B cell (primary cell): ENCODE data around the gene SLC30A7. TPM values are rescaled to one million over a fixed set of nuclear protein-coding genes. Genes with fewer than 3 reads are reported as not detected.

Experiments used
- ATAC-seq: fragments of 200-7000 bp; cut with Tn5 transposase; one replicate; pipeline ENCODE4 v1.10.0; 2021; ENCODE audit warnings: low read depth, mild to moderate bottlenecking, moderate number of reproducible peaks, moderate library complexity
- CTCF ChIA-PET: fragments of 350-600 bp; sonication (Branson Sonifier 250); formaldehyde crosslinking; loops from one replicate; lab custom pipeline; 2021; ENCODE audit warnings: antibody characterized with exemption, inconsistent platforms; lab: Charles Lee
- POLR2A ChIA-PET: fragments of 350-600 bp; sonication (Branson Sonifier 250); formaldehyde crosslinking; loops from one replicate; lab custom pipeline; 2021; ENCODE audit warnings: antibody characterized with exemption; lab: Charles Lee
- DNase-seq: peaks from one replicate; pipeline ENCODE4 v3.0.0; 2013
- H2AFZ ChIP-seq: 2 replicates; pipeline ENCODE4 v1.6.1; 2012; ENCODE audit warnings: mild to moderate bottlenecking, low read depth, low read length; ENCODE audit not compliant: insufficient read depth, poor library complexity, severe bottlenecking
- H3K27ac ChIP-seq, 2 donors: 1 replicate in 1 of 2; 2 replicates in 1 of 2; pipeline ENCODE4 v1.5.1; 2012 to 2013; ENCODE audit warnings: low read length in 2 of 2, mild to moderate bottlenecking in 2 of 2, moderate library complexity in 1 of 2
- H3K27me3 ChIP-seq, 4 experiments: fragments of 200-600 bp in 1 of 4; sonication (generic) in 1 of 4; replicated peaks in 1 of 4; 1 replicate in 2 of 4; 2 replicates in 2 of 4; pipeline versions ENCODE4 v1.6.1 to v1.7.0; 2013 to 2016; ENCODE audit warnings: low read length in 3 of 4, mild to moderate bottlenecking in 2 of 4, mixed read lengths in 1 of 4, moderate library complexity in 1 of 4; ENCODE audit not compliant: insufficient read depth in 4 of 4, control insufficient read depth in 3 of 4; ENCODE audit errors: control extremely low read depth in 1 of 4
- H3K36me3 ChIP-seq, 2 experiments: replicated peaks in 1 of 2; 1 replicate in 1 of 2; 2 replicates in 1 of 2; pipeline versions ENCODE4 v1.6.1 to v1.7.1; 2013; ENCODE audit warnings: low read length in 1 of 2; ENCODE audit not compliant: insufficient read depth in 2 of 2, control insufficient read depth in 1 of 2; ENCODE audit errors: control extremely low read depth in 1 of 2, extremely low read depth in 1 of 2
- H3K4me1 ChIP-seq, 2 donors: fragments of 200-600 bp in 1 of 2; sonication (generic) in 1 of 2; 1 replicate in 1 of 2; 2 replicates in 1 of 2; pipeline versions ENCODE4 v1.5.1 to v1.6.1; 2013 to 2017; ENCODE audit warnings: low read length in 2 of 2; ENCODE audit not compliant: control insufficient read depth in 2 of 2, insufficient read depth in 2 of 2
- H3K4me2 ChIP-seq: replicated peaks from 2 replicates; pipeline ENCODE3; 2012; ENCODE audit warnings: mild to moderate bottlenecking, low read depth, low read length; ENCODE audit not compliant: poor library complexity, severe bottlenecking
- H3K4me3 ChIP-seq, 5 experiments: fragments of 200-600 bp in 1 of 5; sonication (generic) in 1 of 5; 1 replicate in 3 of 5; 2 replicates in 2 of 5; pipeline versions ENCODE4 v1.5.1 to v1.7.0; 2011 to 2016; ENCODE audit warnings: low read length in 4 of 5, mild to moderate bottlenecking in 4 of 5, low read depth in 2 of 5, control low read depth in 1 of 5, moderate library complexity in 1 of 5; ENCODE audit not compliant: insufficient read depth in 1 of 5; ENCODE audit errors: control extremely low read depth in 1 of 5, extremely low read depth in 1 of 5
- H3K79me2 ChIP-seq: fragments of 200-600 bp; sonication (generic); one replicate; pipeline ENCODE4 v1.6.0; 2016; ENCODE audit warnings: low read length; ENCODE audit not compliant: control insufficient read depth, insufficient read depth
- H3K9ac ChIP-seq: fragments of 200-600 bp; sonication (generic); 2 replicates; pipeline ENCODE4 v1.6.1; 2017; ENCODE audit warnings: mild to moderate bottlenecking, low read length, moderate library complexity
- H3K9me3 ChIP-seq, 3 donors: one replicate each; pipeline versions ENCODE4 v1.6.1 to v1.7.1; 2013; ENCODE audit warnings: low read length in 2 of 3; ENCODE audit not compliant: control insufficient read depth in 2 of 3, insufficient read depth in 1 of 3; ENCODE audit errors: control extremely low read depth in 1 of 3
- H4K20me1 ChIP-seq: 2 replicates; pipeline ENCODE4 v1.6.0; 2012; ENCODE audit warnings: mild to moderate bottlenecking, low read length; ENCODE audit not compliant: insufficient read depth, control insufficient read depth, poor library complexity, severe bottlenecking
- H3K27ac Mint-ChIP-seq: one replicate; pipeline ENCODE4 v1.8.0; 2021; ENCODE audit warnings: mixed read lengths
- H3K27me3 Mint-ChIP-seq: one replicate; pipeline ENCODE4 v1.8.0; 2021; ENCODE audit warnings: mixed read lengths
- H3K4me1 Mint-ChIP-seq: one replicate; pipeline ENCODE4 v1.8.0; 2021; ENCODE audit warnings: mixed read lengths
- H3K4me3 Mint-ChIP-seq: one replicate; pipeline ENCODE4 v1.8.0; 2021; ENCODE audit warnings: mixed read lengths
- H3K9me3 Mint-ChIP-seq: one replicate; pipeline ENCODE4 v1.8.0; 2022; ENCODE audit warnings: mixed read lengths; ENCODE audit not compliant: insufficient read depth
- EZH2 ChIP-seq: IDR thresholded peaks from 2 replicates; pipeline ENCODE4 v1.6.1; 2012; ENCODE audit warnings: borderline replicate concordance, low read depth, mild to moderate bottlenecking, moderate library complexity, low read length; ENCODE audit not compliant: insufficient read depth, poor library complexity, severe bottlenecking
- WGBS: methylation state at CpG from one replicate; pipeline ENCODE4 v1.1.5; 2013; ENCODE audit warnings: missing lambda C conversion rate; ENCODE audit not compliant: insufficient coverage; 5-methylcytosine and 5-hydroxymethylcytosine counted together
- intact Hi-C: fragments of 100-400 bp; cut with micrococcal nuclease; formaldehyde crosslinking; loops from one replicate; pipeline ENCODE4 v1.10.0; 2022
- polyA plus RNA-seq: library from polyadenylated mRNA; depleted of rRNA; stranded (reverse); fragments of >200 nt; gene quantifications from 2 replicates; pipeline ENCODE4 v1.2.3, GENCODE V29; 2012
- total RNA-seq, 2 donors: library from RNA; stranded (reverse); fragments of 120-200 nt in 1 of 2; gene quantifications; 1 replicate in 1 of 2; 2 replicates in 1 of 2; pipeline versions ENCODE4 v1.2.3 to v1.2.4, GENCODE V29; 2013 to 2022
- TF ChIP-seq, protein P1 (sequence below): fragments of 200-600 bp; IDR thresholded peaks from one replicate; pipeline ENCODE4 v1.8.0; 2022; ENCODE audit warnings: antibody characterized with exemption, mild to moderate bottlenecking

The SLC30A7 gene
- total and polyA plus RNA-seq, 2 donors (not counting 1 experiment from before 2014, with no cell fraction given) = 5.2 to 28.6 TPM

DNA sequence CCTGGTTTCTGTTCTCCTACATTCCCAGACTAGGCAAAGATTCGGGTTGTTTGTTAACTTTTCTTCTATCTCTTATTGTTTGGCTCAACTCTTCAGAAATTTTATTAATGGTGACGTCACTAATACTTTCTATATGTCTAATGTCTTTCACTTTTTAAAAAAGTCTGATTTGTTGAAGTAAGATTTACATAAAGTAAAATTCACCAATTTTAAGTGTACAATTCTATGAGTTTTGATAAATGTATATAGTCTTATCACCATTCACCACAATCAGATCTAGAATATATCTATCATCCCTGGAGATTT is 29.0 kb upstream of the SLC30A7 start:
- no peaks in the 10 kb centered on the region for H3K4me1 Mint-ChIP-seq
- Histone ChIP-seq H3K4me2 (no peak overlapping the region), H3K27me3 (peaks cover 0 to 4% (median 1%) of the 10 kb centered on the region in 4 experiments), H2AFZ (no peak overlapping the region), H3K4me3 (no peak overlapping the region), H3K9me3 (no peaks in the 10 kb centered on the region), H3K36me3 (no peaks in the 10 kb centered on the region), H3K4me1 (no peaks in the 10 kb centered on the region), H3K27ac (no peak overlapping the region), H3K79me2 (no peaks in the 10 kb centered on the region), H4K20me1 (no peaks in the 10 kb centered on the region), H3K9ac (no peak overlapping the region)
- WGBS = no CpG with 5 or more reads among the region's 2 CpGs
- H3K27ac Mint-ChIP-seq = no peak overlapping the region
- H3K4me3 Mint-ChIP-seq = no peak overlapping the region
- no peaks in the 10 kb centered on the region for H3K27me3 Mint-ChIP-seq
- intact Hi-C loops = loop anchor here (1.0 kb wide), 1 partner anchor 261 kb away; no protein-coding TSS in a partner anchor
- DNase-seq (no peak), ATAC-seq (no peak)
- POLR2A ChIA-PET = no interaction called here
- no peak for TF ChIP-seq EZH2
- TF ChIP-seq, protein P1, sequence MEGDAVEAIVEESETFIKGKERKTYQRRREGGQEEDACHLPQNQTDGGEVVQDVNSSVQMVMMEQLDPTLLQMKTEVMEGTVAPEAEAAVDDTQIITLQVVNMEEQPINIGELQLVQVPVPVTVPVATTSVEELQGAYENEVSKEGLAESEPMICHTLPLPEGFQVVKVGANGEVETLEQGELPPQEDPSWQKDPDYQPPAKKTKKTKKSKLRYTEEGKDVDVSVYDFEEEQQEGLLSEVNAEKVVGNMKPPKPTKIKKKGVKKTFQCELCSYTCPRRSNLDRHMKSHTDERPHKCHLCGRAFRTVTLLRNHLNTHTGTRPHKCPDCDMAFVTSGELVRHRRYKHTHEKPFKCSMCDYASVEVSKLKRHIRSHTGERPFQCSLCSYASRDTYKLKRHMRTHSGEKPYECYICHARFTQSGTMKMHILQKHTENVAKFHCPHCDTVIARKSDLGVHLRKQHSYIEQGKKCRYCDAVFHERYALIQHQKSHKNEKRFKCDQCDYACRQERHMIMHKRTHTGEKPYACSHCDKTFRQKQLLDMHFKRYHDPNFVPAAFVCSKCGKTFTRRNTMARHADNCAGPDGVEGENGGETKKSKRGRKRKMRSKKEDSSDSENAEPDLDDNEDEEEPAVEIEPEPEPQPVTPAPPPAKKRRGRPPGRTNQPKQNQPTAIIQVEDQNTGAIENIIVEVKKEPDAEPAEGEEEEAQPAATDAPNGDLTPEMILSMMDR = no peak
- CTCF ChIA-PET = interaction anchor here (0.7 to 4.2 kb wide), 8 partner anchors 260 to 1061 kb away, joined by 3 to 31 read pairs (median 4); no protein-coding TSS in a partner anchor
- H3K9me3 Mint-ChIP-seq = no peaks in the 10 kb centered on the region

DNA sequence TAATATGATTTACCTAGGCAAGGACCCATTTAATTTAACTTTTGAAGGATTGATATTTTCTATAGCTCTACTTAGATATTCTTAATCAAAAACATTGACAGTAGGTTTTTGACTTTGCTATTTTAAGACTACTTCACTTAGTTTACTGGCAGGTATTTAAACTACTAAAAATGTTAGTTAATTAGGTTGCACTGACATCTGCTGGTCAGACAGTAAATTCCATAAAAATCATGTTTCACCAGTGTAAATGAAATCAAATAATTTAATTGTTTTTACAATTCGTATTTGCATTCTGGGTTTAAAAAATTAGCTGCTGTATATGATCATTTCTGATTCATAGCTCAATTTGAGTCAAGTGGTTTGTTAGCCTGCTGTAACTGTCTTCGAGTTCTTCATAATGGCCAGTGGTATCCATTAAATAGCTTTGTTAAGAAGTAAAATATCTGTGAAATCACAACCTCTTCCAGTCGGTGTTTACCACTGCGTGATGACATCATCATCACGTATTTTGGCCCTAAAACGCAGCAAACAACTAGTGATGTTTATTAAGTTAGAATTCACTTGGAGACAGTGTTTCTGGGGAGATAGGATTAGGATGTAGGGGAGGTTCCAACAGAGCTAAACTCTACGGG is 27.4 kb upstream of the SLC30A7 start:
- 0% methylated on average over 1 of the region's 7 CpGs for WGBS
- no peak for ATAC-seq
- no peak overlapping the region for H2AFZ ChIP-seq

More for the DNA sequence above, 27.4 kb upstream of the SLC30A7 start:
- Histone ChIP-seq H3K4me3 (no peak overlapping the region), H3K4me1 (no peaks in the 10 kb centered on the region), H3K27ac (no peak overlapping the region), H3K36me3 (no peaks in the 10 kb centered on the region), H3K27me3 (no peaks in the 10 kb centered on the region), H4K20me1 (no peaks in the 10 kb centered on the region), H3K79me2 (no peaks in the 10 kb centered on the region), H3K4me2 (no peak overlapping the region), H3K9ac (no peak overlapping the region), H3K9me3 (no peaks in the 10 kb centered on the region)
- peak; percentile 57 for DNase-seq
- ChIA-PET CTCF (interaction anchor here (0.6 to 4.2 kb wide), 29 partner anchors 9 to 1687 kb away, joined by 3 to 31 read pairs (median 3); partner anchors contain the start of gene EXTL2), POLR2A (no interaction called here)
- intact Hi-C loops = loop anchor here (1.0 kb wide), 1 partner anchor 405 kb away; no protein-coding TSS in a partner anchor
- Mint-ChIP-seq H3K27me3 (no peaks in the 10 kb centered on the region), H3K9me3 (no peaks in the 10 kb centered on the region), H3K4me3 (no peak overlapping the region), H3K27ac (no peak overlapping the region), H3K4me1 (no peaks in the 10 kb centered on the region)
- TF ChIP-seq, protein P1 = peak; percentile 88
- no peak for TF ChIP-seq EZH2
